K562 (cell line): Measurements from ENCODE around the gene AGFG2. TPM values are rescaled to one million over a fixed set of nuclear protein-coding genes. Genes with fewer than 3 reads are reported as not detected.
A peak's percentile ranks its signal among the peaks of the same experiment; 100 is the strongest.

Experiments
- ATF4 ChIP-seq: fragments of 450-650 bp; formaldehyde crosslinking; IDR thresholded peaks from 2 replicates; pipeline ENCODE4 v1.4.0; 2022; ENCODE audit warnings: mild to moderate bottlenecking, moderate library complexity
- HNRNPK ChIP-seq: fragments of 200-400 bp; formaldehyde crosslinking; IDR thresholded peaks from one replicate; pipeline ENCODE4 v1.6.1; 2018; ENCODE audit warnings: mild to moderate bottlenecking, low read depth, low read length; ENCODE audit not compliant: poor library complexity, severe bottlenecking
- HOMEZ ChIP-seq: fragments of 250-450 bp; sonication (Bioruptor Pico); IDR thresholded peaks from 2 replicates; pipeline ENCODE4 v1.4.0; 2020; ENCODE audit warnings: mild to moderate bottlenecking, moderate library complexity
- NR2F6 ChIP-seq: fragments of 450-650 bp; formaldehyde crosslinking; IDR thresholded peaks from 2 replicates; pipeline ENCODE4 v1.4.0; 2020; ENCODE audit warnings: mild to moderate bottlenecking
- ZFP91 ChIP-seq: sonication (generic); formaldehyde crosslinking; IDR thresholded peaks from 2 replicates; pipeline ENCODE4 v1.8.0; 2022; ENCODE audit warnings: mild to moderate bottlenecking, missing genetic modification reagents
- ZNF444 ChIP-seq: fragments of 250-450 bp; sonication (Bioruptor Pico); IDR thresholded peaks from 2 replicates; pipeline ENCODE4 v1.4.0; 2020; ENCODE audit warnings: mild to moderate bottlenecking, moderate library complexity
- polyA plus RNA-seq, 8 experiments: library from polyadenylated mRNA; depleted of rRNA in 4 of 8; stranded (reverse) in 5 of 8; unstranded in 3 of 8; fragments of >200 nt; fragmentation: Nextera tagmentation in 2 of 8; fragmentation: Illumina TruSeq in 1 of 8; extraction: Ambion mirVana in 2 of 8; extraction: Trizol in 1 of 8; gene quantifications; 2 replicates each; pipeline versions ENCODE4 v1.2.1 to v1.2.3, GENCODE V29; 2011 to 2014; ENCODE audit warnings: inconsistent platforms in 1 of 8, missing spikeins in 1 of 8
- total RNA-seq, 7 experiments: library from RNA; depleted of rRNA in 6 of 7; stranded (reverse); fragments of >200 nt in 6 of 7; fragmentation: Illumina TruSeq in 2 of 7; extraction: Trizol in 2 of 7; gene quantifications; 2 replicates each; pipeline versions ENCODE4 v1.2.1 to v1.2.3, GENCODE V29; 2011 to 2021; ENCODE audit warnings: low replicate concordance in 1 of 7
- TF ChIP-seq, protein P1 (sequence below): fragments of 450-650 bp; IDR thresholded peaks from 2 replicates; pipeline ENCODE4 v1.6.1; 2018; ENCODE audit not compliant: partially characterized antibody
- TF ChIP-seq, protein P2 (sequence below), 2 experiments: IDR thresholded peaks in 1 of 2; conservative IDR thresholded peaks in 1 of 2; 2 replicates each; pipeline ENCODE4 v1.6.1; 2016; ENCODE audit warnings: low read depth in 2 of 2, mild to moderate bottlenecking in 1 of 2, missing compliant biosample characterization in 1 of 2, missing genetic modification characterization in 1 of 2, moderate library complexity in 1 of 2
- TF ChIP-seq, protein P3 (sequence below): fragments of 250-450 bp; sonication (Bioruptor Pico); IDR thresholded peaks from 2 replicates; pipeline ENCODE4 v1.4.0; 2020; ENCODE audit warnings: borderline replicate concordance
- TF ChIP-seq, protein P4 (sequence below): fragments of 450-650 bp; IDR thresholded peaks from 2 replicates; pipeline ENCODE4 v1.6.1; 2016; ENCODE audit warnings: antibody characterized with exemption

AGFG2 gene
- total and polyA plus RNA-seq, 9 of the 15 experiments (the other 6 are each of a cell fraction or from before 2014, with no cell fraction given) = 0.31 to 23.1 (median 6.5) TPM

- TF ChIP-seq, protein P1, sequence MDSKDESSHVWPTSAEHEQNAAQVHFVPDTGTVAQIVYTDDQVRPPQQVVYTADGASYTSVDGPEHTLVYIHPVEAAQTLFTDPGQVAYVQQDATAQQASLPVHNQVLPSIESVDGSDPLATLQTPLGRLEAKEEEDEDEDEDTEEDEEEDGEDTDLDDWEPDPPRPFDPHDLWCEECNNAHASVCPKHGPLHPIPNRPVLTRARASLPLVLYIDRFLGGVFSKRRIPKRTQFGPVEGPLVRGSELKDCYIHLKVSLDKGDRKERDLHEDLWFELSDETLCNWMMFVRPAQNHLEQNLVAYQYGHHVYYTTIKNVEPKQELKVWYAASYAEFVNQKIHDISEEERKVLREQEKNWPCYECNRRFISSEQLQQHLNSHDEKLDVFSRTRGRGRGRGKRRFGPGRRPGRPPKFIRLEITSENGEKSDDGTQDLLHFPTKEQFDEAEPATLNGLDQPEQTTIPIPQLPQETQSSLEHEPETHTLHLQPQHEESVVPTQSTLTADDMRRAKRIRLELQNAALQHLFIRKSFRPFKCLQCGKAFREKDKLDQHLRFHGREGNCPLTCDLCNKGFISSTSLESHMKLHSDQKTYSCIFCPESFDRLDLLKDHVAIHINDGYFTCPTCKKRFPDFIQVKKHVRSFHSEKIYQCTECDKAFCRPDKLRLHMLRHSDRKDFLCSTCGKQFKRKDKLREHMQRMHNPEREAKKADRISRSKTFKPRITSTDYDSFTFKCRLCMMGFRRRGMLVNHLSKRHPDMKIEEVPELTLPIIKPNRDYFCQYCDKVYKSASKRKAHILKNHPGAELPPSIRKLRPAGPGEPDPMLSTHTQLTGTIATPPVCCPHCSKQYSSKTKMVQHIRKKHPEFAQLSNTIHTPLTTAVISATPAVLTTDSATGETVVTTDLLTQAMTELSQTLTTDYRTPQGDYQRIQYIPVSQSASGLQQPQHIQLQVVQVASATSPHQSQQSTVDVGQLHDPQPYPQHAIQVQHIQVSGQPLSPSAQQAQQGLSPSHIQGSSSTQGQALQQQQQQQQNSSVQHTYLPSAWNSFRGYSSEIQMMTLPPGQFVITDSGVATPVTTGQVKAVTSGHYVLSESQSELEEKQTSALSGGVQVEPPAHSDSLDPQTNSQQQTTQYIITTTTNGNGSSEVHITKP = no peak
- 0 out of 2 replicates have a peak, but pooled peaks have one; percentile 37 for TF ChIP-seq ATF4 (CRISPR knock-in tag)
- TF ChIP-seq, protein P2, sequence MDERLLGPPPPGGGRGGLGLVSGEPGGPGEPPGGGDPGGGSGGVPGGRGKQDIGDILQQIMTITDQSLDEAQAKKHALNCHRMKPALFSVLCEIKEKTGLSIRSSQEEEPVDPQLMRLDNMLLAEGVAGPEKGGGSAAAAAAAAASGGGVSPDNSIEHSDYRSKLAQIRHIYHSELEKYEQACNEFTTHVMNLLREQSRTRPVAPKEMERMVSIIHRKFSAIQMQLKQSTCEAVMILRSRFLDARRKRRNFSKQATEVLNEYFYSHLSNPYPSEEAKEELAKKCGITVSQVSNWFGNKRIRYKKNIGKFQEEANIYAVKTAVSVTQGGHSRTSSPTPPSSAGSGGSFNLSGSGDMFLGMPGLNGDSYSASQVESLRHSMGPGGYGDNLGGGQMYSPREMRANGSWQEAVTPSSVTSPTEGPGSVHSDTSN (CRISPR knock-in tag; IDR thresholded peaks at IDR 0.05; ENCODE audit: low read depth) = peak; percentile 70
- TF ChIP-seq, protein P2 (tag; conservative IDR thresholded peaks at IDR 0.05; ENCODE audit: low read depth) = no peak
- TF ChIP-seq, protein P3, sequence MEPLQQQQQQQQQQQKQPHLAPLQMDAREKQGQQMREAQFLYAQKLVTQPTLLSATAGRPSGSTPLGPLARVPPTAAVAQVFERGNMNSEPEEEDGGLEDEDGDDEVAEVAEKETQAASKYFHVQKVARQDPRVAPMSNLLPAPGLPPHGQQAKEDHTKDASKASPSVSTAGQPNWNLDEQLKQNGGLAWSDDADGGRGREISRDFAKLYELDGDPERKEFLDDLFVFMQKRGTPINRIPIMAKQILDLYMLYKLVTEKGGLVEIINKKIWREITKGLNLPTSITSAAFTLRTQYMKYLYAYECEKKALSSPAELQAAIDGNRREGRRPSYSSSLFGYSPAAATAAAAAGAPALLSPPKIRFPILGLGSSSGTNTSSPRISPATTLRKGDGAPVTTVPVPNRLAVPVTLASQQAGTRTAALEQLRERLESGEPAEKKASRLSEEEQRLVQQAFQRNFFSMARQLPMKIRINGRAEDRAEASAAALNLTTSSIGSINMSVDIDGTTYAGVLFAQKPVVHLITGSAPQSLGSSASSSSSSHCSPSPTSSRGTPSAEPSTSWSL (CRISPR knock-in tag) = peak; percentile 65; the same call in 1 of the 2 replicates
- peak; percentile 70; the same call in 1 of the 2 replicates for TF ChIP-seq NR2F6 (CRISPR knock-in tag)
- TF ChIP-seq, protein P4, sequence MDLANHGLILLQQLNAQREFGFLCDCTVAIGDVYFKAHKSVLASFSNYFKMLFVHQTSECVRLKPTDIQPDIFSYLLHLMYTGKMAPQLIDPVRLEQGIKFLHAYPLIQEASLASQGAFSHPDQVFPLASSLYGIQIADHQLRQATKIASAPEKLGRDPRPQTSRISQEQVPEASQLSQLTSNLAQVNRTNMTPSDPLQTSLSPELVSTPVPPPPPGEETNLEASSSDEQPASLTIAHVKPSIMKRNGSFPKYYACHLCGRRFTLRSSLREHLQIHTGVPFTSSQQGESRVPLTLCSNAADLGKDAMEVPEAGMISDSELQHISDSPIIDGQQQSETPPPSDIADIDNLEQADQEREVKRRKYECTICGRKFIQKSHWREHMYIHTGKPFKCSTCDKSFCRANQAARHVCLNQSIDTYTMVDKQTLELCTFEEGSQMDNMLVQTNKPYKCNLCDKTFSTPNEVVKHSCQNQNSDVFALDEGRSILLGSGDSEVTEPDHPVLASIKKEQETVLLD = 0 out of 2 replicates have a peak, but pooled peaks have one; percentile 21
- TF ChIP-seq HNRNPK = peak; percentile 30
- TF ChIP-seq HOMEZ (CRISPR knock-in tag) = 0 out of 2 replicates have a peak, but pooled peaks have one; percentile 55
- no peak for TF ChIP-seq ZNF444
- TF ChIP-seq ZFP91 = 0 out of 2 replicates have a peak, but pooled peaks have one; percentile 35
Measured at GRCh38 chr7:100585511-100586265, 46.7 kb downstream of the AGFG2 start, which contains the start of gene LRCH4 (continued).
